GM23248 (cell line): ENCODE measurements around the gene NT5DC1. TPM values are rescaled to one million over a fixed set of nuclear protein-coding genes. Genes with fewer than 3 reads are reported as not detected.

Experiments
- DNase-seq: peaks from one replicate; pipeline ENCODE4 v3.0.0-alpha.2; 2015
- H2AFZ ChIP-seq: fragments of 200-600 bp; sonication (generic); 2 replicates; pipeline ENCODE4 v1.6.1; 2016; ENCODE audit warnings: antibody characterized with exemption
- H3F3A ChIP-seq: fragments of 200-600 bp; sonication (generic); 2 replicates; pipeline ENCODE4 v1.6.1; 2016; ENCODE audit warnings: mild to moderate bottlenecking, antibody characterized with exemption, mixed run types; ENCODE audit not compliant: insufficient read depth
- H3K27ac ChIP-seq: fragments of 200-600 bp; sonication (generic); 2 replicates; pipeline ENCODE4 v1.5.1; 2016; ENCODE audit warnings: mild to moderate bottlenecking
- H3K27me3 ChIP-seq: fragments of 200-600 bp; sonication (generic); replicated peaks from 2 replicates; pipeline ENCODE4 v1.6.1; 2016; ENCODE audit warnings: mild to moderate bottlenecking; ENCODE audit not compliant: insufficient read depth
- H3K36me3 ChIP-seq: fragments of 200-600 bp; sonication (generic); 2 replicates; pipeline ENCODE4 v1.6.1; 2016; ENCODE audit warnings: low read depth, mild to moderate bottlenecking
- H3K4me1 ChIP-seq: fragments of 200-600 bp; sonication (generic); 2 replicates; pipeline ENCODE4 v1.6.1; 2016; ENCODE audit warnings: mild to moderate bottlenecking; ENCODE audit not compliant: insufficient read depth
- H3K4me2 ChIP-seq: fragments of 200-600 bp; sonication (generic); one replicate; pipeline ENCODE4 v1.6.1; 2016; ENCODE audit warnings: mild to moderate bottlenecking; ENCODE audit not compliant: unreplicated experiment
- H3K4me3 ChIP-seq: fragments of 200-600 bp; sonication (generic); 2 replicates; pipeline ENCODE4 v1.5.1; 2016; ENCODE audit warnings: mild to moderate bottlenecking
- H3K79me2 ChIP-seq: fragments of 200-600 bp; sonication (generic); 2 replicates; pipeline ENCODE4 v1.6.1; 2016; ENCODE audit warnings: mild to moderate bottlenecking; ENCODE audit not compliant: insufficient read depth
- H3K9ac ChIP-seq: fragments of 200-600 bp; sonication (generic); 2 replicates; pipeline ENCODE4 v1.6.1; 2016; ENCODE audit warnings: mild to moderate bottlenecking
- H3K9me2 ChIP-seq: fragments of 200-600 bp; sonication (generic); 2 replicates; pipeline ENCODE4 v1.6.1; 2016; ENCODE audit warnings: mixed run types, mild to moderate bottlenecking, moderate library complexity; ENCODE audit not compliant: insufficient read depth
- H3K9me3 ChIP-seq: fragments of 200-600 bp; sonication (generic); one replicate; pipeline ENCODE4 v1.6.1; 2017; ENCODE audit warnings: low read depth
- H4K20me1 ChIP-seq: fragments of 200-600 bp; sonication (generic); 2 replicates; pipeline ENCODE4 v1.6.0; 2016; ENCODE audit not compliant: insufficient read depth
- EZH2 ChIP-seq: fragments of 200-600 bp; sonication (generic); IDR thresholded peaks from 2 replicates; pipeline ENCODE4 v1.6.1; 2018; ENCODE audit warnings: antibody characterized with exemption, mild to moderate bottlenecking; ENCODE audit not compliant: insufficient read depth, poor library complexity, severe bottlenecking
- EZH2phosphoT487 ChIP-seq: fragments of 200-600 bp; sonication (generic); IDR thresholded peaks from 2 replicates; pipeline ENCODE4 v1.6.1; 2018; ENCODE audit warnings: antibody characterized with exemption, moderate library complexity, mild to moderate bottlenecking, low read depth; ENCODE audit not compliant: insufficient read depth
- WGBS, 2 experiments: methylation state at CpG; one replicate each; pipeline ENCODE4 v1.1.6; 2015 to 2017; ENCODE audit warnings: low lambda C conversion rate in 2 of 2, low coverage in 1 of 2; ENCODE audit errors: missing lambda C conversion rate in 2 of 2; 5-methylcytosine and 5-hydroxymethylcytosine counted together
- in situ Hi-C: fragments of 300-500 bp; cut with MboI; formaldehyde crosslinking; loops from 2 replicates; pipeline ENCODE4 v1.15.0; 2020
- polyA plus RNA-seq: library from polyadenylated mRNA; unstranded; fragments of >200 nt; fragmentation: Nextera tagmentation; extraction: Ambion mirVana; gene quantifications from 2 replicates; pipeline ENCODE4 v1.2.1, GENCODE V29; 2016
- total RNA-seq: library from RNA; depleted of rRNA; stranded (reverse); fragments of >200 nt; shearing (Covaris generic); gene quantifications from 2 replicates; pipeline ENCODE4 v1.2.3, GENCODE V29; 2014

The NT5DC1 gene
- total and polyA plus RNA-seq, 2 experiments from 2014 or later = 3.4 to 15.4 TPM

DNA sequence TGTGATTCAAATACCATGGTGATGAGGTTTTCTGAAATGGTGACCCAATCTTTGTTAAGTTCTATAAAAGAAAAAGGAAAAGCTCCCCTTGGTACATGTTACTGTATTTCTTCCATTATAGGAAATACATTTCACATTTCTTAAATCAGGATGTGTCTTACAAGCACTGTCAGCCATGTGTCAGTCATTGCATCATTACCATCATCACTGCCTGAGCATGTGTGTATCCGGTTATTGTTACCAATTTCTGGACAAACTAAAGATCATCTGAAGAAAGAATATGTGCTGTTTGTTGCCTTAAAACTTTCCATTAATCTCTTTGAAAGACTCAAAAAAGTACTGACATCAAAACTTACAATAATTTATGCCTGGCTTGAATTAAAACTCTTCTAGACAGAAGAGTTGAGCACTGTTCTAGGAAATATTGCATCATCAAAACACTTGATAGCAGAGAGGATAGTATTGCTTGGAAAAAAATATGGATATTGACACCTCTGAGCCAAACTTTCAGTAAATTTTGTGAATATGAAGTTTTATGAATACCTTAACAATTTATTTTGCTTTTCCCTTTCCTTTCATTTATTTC lies 186.2 kb downstream of the NT5DC1 start:
- Histone ChIP-seq H3K4me2 (no peak overlapping the region), H3K36me3 (no peaks in the 10 kb centered on the region), H3K4me1 (peaks cover 4% of the 10 kb centered on the region), H3K9ac (no peak overlapping the region), H3K4me3 (no peak overlapping the region), H3K9me2 (no peaks in the 10 kb centered on the region), H2AFZ (no peak overlapping the region), H4K20me1 (no peaks in the 10 kb centered on the region), H3K9me3 (no peaks in the 10 kb centered on the region), H3F3A (0 out of 2 replicates have a peak, but pooled peaks cover 6% of the 10 kb centered on the region), H3K27me3 (no peaks in the 10 kb centered on the region), H3K27ac (no peak overlapping the region), H3K79me2 (0 out of 2 replicates have a peak, but pooled peaks cover 5% of the 10 kb centered on the region)
- in situ Hi-C loops = loop anchor here (10.0 kb wide), 1 partner anchor 138 kb away; no protein-coding TSS in a partner anchor
- DNase-seq = no peak
- WGBS, 2 experiments = 38 to 42% methylated on average over 1 of the region's 1 CpG
- TF ChIP-seq EZH2 (no peak), EZH2phosphoT487 (no peak)

DNA sequence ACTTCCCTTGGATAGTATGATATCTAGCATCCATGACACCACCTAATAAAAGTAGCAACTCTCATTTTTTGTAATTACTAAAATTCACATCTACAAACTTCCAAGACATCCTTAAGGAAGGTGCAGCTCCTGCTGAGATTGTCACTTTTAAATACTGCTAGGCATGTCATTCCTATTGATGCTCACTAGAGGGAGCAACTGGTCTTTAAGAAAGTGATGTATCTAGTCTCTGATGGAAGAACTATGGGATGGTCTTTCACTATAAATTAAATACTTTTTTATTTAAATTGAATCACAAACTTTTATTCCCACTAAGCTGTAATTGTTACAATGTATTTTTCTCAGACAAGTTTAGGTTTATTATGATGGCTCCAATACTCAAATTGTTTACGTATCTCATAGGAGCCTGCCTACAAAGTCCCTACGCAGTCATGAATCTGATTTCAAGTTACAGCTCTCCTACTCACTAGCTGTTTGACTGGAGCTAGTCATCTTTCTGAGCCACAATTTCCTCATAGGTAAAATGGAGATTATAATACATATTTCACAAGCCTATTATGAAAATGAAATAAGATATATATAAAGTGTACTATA lies 187.1 kb downstream of the NT5DC1 start:
- no peak overlapping the region for H3K9ac ChIP-seq
- no peaks in the 10 kb centered on the region for H3K36me3 ChIP-seq
- no peak overlapping the region for H3K27ac ChIP-seq
- no peaks in the 10 kb centered on the region for H3K27me3 ChIP-seq
- peaks cover 5% of the 10 kb centered on the region for H3K4me1 ChIP-seq
- no peaks in the 10 kb centered on the region for H3K9me2 ChIP-seq
- 93 to 100% methylated on average over 2 of the region's 2 CpGs for WGBS, 2 experiments
- DNase-seq = peak; percentile 72
- in situ Hi-C loops = loop anchor here (10.0 kb wide), 1 partner anchor 137 kb away; no protein-coding TSS in a partner anchor
- TF ChIP-seq EZH2 = no peak
- H3K4me2 ChIP-seq = no peak overlapping the region
- no peaks in the 10 kb centered on the region for H3K79me2 ChIP-seq
- 0 out of 2 replicates have a peak, but pooled peaks cover 6% of the 10 kb centered on the region for H3F3A ChIP-seq
- no peaks in the 10 kb centered on the region for H4K20me1 ChIP-seq
- H2AFZ ChIP-seq = no peak overlapping the region
- H3K9me3 ChIP-seq = no peaks in the 10 kb centered on the region
- no peak overlapping the region for H3K4me3 ChIP-seq

DNA sequence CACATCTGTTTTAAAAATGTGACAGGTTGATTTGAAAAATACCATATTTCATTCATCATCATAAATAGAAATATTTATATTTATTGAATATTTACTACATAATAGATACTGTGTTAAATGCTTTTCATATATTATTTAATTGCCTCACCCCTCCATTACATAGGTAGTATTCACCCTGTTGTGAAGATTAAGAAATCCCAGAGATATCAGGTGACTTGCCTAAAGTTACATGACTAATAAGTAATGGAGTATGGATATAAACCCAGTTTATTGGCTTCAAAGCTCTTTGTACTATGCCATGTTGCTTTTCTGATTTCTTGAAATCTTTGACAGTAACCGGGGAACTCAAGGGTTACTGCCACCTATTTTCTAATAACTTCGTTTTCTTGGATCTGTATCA lies 189.2 kb downstream of the NT5DC1 start:
- TF ChIP-seq EZH2 = no peak
- TF ChIP-seq EZH2phosphoT487 = no peak
- no peak overlapping the region for H2AFZ ChIP-seq
- no peaks in the 10 kb centered on the region for H3K36me3 ChIP-seq
- H3K4me3 ChIP-seq = no peak overlapping the region
- no peaks in the 10 kb centered on the region for H3K9me2 ChIP-seq
- H3K27me3 ChIP-seq = no peaks in the 10 kb centered on the region
- H3K9me3 ChIP-seq = no peaks in the 10 kb centered on the region
- in situ Hi-C loops = loop anchor here (10.0 kb wide), 1 partner anchor 135 kb away; no protein-coding TSS in a partner anchor
- no peak overlapping the region for H3K4me2 ChIP-seq
- no peak for DNase-seq
- H3K4me1 ChIP-seq = peaks cover 5% of the 10 kb centered on the region
- no peak overlapping the region for H3K9ac ChIP-seq
- H4K20me1 ChIP-seq = no peaks in the 10 kb centered on the region
- H3F3A ChIP-seq = 0 out of 2 replicates have a peak, but pooled peaks cover 6% of the 10 kb centered on the region
- H3K79me2 ChIP-seq = no peaks in the 10 kb centered on the region
- H3K27ac ChIP-seq = no peak overlapping the region
- 71 to 81% methylated on average over 2 of the region's 2 CpGs for WGBS, 2 experiments

DNA sequence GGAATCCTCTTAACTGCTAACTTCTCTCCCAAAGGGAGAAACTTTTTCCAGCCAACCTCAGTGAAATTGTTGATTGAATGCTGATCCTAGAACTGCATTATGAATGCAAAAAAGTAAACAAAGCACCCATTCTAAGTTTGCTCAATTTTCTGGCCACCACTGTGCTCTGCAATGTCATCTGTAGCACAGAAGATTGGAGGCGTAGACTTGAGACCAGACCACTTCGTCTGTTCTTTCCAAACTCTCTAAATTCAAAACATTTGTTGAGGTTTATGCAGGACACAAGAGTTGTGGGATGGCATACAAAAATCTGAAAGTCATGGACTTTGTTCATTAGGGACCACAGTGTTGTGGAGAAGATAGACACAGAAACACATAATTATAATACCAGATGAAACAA lies 190.1 kb downstream of the NT5DC1 start:
- Histone ChIP-seq H3K79me2 (no peaks in the 10 kb centered on the region), H3K4me2 (no peak overlapping the region), H3K27me3 (no peaks in the 10 kb centered on the region), H2AFZ (0 out of 2 replicates have a peak overlapping the region, but pooled peaks have one; percentile 2), H3K4me3 (no peak overlapping the region), H3K36me3 (no peaks in the 10 kb centered on the region), H4K20me1 (no peaks in the 10 kb centered on the region), H3K9me2 (no peaks in the 10 kb centered on the region), H3K27ac (no peak overlapping the region), H3K4me1 (peaks cover 5% of the 10 kb centered on the region), H3K9me3 (no peaks in the 10 kb centered on the region), H3K9ac (no peak overlapping the region), H3F3A (0 out of 2 replicates have a peak, but pooled peaks cover 6% of the 10 kb centered on the region)
- 51 to 53% methylated on average over 2 of the region's 2 CpGs for WGBS, 2 experiments
- in situ Hi-C loops = no loop called here
- DNase-seq = no peak
- TF ChIP-seq EZH2phosphoT487 (no peak), EZH2 (no peak)
